ENCODE data around the gene USP53.
"Not testable (repeated sequence)": the region's sequence is repeated elsewhere in the genome, so short reads cannot be mapped to it uniquely, and the experiment has no call there.

USP53 gene

GRCh38 chr4:119279945-119280344 lies 67.4 kb downstream of the USP53 start:
- DNase-seq, result not testable (repeated sequence)

GRCh38 chr4:119281393-119281792 lies 68.9 kb downstream of the USP53 start:
- no peak for DNase-seq

DNA sequence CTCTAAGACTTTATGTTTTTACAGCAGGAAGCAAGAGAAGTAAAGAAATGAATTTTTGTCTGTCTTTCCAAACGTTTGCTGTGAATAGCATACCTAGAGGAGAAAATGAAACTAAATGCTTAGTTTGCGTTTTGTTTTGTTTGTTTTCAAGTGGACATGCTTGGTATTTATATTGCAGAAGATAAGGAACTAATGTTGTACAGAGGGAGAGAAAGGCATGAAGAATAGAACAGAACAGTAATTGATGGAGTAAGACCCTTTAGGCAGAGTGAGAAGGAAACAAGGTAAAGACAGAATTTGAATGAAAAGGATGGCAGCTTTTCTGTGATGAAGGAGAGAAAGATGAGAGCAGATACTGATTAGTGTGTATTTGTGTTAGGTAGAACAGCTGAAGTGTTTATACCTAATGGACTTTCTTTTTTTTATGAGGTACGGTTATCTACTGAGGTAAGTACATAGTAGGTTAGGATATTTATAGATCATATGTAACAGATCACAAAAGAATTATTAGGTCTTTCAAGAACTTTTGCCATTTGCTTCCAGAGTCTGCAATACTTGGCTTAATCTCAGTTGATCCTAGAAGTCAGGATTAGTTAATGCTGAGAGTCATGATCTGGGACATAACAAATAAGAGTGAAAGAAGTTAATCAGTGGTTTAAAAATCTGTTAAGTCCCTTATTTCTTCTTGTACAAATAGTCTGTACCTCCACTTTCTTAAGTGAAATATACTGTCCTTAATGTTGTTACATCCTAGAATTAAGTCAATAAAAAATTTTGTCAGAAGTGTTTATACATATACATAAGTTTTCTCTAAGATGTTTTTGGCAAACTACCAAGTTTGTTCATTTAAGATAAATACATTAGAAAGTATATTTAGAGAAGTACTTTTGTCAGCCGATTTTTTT lies 72.6 kb downstream of the USP53 start:
- peak in 1 of 5 donors; percentile 26 for DNase-seq

GRCh38 chr4:119286377-119287002 lies 74.0 kb downstream of the USP53 start:
- DNase-seq, result peak in 3 of 5 donors; percentile 10 to 39 (median 14)

DNA sequence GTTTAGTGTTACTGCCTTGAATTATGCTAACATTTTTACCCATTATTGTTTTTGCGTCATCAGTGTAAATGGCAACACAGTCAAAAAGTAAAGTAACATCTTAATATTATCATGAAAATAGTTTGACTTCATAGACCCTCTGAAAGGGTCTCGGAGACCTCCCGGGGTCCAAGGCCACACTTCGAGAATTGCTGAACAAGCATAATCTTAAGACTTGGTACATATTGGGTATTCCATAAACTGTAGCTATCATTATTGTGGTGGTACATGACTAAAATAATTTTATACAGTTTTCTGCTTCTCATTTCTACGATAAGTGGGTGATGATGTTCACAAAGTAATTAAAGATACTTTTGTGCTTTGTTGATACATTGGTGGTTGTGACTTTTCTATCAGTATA lies 76.8 kb downstream of the USP53 start:
- no peak for DNase-seq

GRCh38 chr4:119290598-119290997 lies 78.1 kb downstream of the USP53 start:
- no peak for DNase-seq

- no peak for DNase-seq
Measured at GRCh38 chr4:119296356-119296755, 83.8 kb downstream of the USP53 start.

DNA sequence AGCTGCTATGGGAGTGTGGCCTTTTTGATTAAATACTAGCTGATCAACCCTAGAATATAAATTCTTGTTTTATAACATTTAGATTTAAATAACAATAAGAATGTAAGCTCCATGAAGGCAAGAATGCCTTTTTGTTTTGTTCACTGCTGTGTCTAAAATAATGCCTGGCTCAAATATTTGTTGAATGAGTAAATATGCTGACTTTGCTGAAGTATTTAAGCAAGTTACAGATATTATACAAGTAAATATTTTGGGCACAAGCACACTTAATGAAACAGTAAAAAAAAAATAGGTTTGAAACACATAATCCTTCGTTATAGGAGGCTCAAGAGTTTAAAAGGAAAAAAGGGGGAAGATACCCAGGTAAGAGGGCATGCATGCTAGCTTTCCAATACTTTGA lies 85.3 kb downstream of the USP53 start:
- no peak for DNase-seq

DNA sequence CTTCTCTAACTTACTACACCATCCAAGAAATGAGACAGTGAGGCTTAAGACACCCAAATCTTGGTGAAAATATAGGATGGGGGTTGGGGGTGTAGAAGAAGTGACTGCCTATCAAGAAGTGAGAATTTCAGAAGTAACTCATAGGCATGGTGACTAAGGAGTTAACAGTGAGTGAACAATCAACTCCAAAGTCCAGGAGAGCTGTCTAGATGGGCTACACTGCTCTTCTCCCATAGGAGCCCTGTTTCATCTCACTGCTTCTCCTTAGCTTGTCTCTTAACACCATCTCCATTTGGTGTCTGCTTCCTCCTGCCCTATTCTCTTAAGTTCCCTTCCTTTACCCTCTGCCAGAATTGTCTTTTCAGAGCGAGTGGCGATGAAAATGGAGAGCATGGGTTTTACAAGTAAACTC lies 86.8 kb downstream of the USP53 start:
- peak in 1 of 5 donors; percentile 9 for DNase-seq

DNA sequence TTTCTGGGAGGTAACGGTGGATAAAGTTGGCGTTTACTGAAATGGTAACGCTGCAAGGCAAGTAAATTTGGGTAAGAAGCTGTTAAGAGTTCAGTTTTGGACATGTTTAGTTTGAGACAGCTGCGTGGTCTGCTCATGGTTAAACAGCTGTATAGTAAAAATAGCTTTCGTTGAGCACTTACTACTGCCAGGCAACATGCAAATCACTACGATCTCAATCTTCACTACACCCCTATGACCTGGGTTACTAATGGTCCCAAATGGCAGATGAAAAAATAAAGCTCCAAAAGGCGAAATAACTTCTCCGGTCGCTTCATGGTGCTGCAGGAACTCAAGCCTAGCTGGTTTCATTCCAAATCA lies 87.2 kb downstream of the USP53 start:
- no peak for DNase-seq

- peak; percentile 75 to 95 (median 85) for DNase-seq
Measured at GRCh38 chr4:119300101-119300978, 87.8 kb downstream of the USP53 start.

GRCh38 chr4:119302073-119302832 lies 89.7 kb downstream of the USP53 start:
- DNase-seq, result no peak

DNA sequence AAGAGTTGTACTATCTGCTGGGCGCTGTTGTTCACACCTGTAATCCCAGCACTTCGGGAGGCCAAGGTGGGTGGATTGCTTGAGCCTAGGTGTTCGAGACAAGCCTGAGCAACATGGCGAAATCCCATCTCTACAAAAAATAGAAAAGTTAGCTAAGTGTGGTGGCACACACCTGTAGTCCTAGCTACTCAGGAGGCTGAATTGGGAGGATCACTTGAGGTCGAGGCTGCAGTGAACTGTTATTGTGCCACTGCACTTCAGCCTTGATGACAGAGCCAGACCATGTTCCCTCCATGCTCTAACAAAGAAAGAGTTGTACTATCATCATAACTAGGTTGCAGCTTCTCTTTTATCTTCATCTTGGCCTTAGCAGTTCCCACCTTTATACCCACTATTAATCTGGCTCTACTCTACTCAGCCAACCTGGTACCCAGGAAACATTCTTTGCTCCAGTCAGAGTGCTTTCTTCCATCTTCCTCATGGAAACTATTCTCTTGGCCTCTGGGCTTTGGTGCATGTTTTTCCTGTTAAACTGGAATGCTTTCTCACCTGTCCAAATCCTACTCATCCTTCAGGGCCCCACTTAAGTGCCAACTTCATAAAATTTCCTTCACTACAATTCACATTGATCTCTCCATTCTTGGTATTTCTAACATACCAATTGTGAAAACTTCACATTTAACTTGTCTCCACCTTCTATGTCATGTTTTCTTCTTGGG lies 91.2 kb downstream of the USP53 start:
- no peak for DNase-seq

GRCh38 chr4:119304431-119304830 lies 91.9 kb downstream of the USP53 start:
- no peak for DNase-seq

- DNase-seq, result no peak
Measured at GRCh38 chr4:119307606-119308005, 95.1 kb downstream of the USP53 start.

- no peak for DNase-seq
Measured at GRCh38 chr4:119310826-119311225, 98.3 kb downstream of the USP53 start.

DNA sequence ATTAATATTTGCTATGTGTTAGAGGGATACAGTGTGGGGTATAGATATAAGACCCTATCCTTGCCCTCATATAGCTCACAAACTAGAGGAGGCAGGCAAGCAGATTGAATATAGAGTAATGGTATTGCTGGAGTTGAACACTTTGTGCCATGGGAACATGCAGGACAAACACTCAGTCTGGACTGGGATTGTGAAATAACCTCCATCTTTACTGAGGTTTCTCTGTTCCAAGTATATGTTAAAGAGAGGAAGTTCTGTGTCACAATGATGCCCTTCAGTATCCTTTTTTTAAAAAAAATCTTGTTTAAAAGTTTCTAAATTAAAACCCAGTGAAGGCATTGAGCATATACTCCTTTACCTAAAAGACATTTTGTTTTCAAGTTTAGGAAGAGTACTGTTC lies 100.7 kb downstream of the USP53 start:
- no peak for DNase-seq

DNA sequence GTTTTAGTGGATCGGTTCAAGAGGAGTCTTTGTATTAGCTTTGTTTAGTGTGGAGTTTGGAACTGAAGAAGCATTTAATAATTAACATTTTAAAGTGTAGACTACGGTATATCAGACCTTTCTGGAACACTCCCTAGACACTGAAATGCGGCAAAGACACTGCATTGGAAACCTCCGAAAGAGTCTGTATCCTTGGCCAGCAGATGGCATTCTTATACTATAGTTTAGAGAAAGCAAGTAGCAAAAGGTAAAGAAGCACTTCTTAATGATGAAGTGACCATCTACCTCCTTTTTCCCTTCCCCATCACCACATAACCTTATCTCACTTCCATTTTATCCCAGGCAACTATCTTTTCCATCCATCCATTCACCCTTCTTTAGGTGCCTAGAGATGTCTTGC lies 101.8 kb downstream of the USP53 start:
- peak in 2 of 5 donors; percentile 25 for DNase-seq

- no peak for DNase-seq
Measured at GRCh38 chr4:119315036-119315435, 102.5 kb downstream of the USP53 start.

DNA sequence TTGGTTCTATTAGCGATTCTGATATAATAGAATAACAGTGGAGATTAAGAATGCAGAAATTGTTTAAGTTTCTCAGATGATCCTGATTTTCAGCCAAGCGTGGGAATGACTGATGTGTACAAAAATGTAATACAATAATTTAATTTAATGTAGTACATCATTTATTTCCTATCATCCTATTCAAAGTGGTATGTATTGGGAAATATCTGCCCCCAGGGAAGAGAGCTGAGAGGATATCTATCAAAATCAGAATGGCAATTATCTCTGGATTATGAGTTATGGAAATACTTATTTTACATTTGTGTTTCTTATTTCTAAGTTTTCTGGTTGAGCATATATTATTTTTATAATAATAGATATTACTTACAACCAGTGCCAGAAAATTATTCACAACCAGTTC lies 105.5 kb downstream of the USP53 start:
- DNase-seq, result no peak

DNA sequence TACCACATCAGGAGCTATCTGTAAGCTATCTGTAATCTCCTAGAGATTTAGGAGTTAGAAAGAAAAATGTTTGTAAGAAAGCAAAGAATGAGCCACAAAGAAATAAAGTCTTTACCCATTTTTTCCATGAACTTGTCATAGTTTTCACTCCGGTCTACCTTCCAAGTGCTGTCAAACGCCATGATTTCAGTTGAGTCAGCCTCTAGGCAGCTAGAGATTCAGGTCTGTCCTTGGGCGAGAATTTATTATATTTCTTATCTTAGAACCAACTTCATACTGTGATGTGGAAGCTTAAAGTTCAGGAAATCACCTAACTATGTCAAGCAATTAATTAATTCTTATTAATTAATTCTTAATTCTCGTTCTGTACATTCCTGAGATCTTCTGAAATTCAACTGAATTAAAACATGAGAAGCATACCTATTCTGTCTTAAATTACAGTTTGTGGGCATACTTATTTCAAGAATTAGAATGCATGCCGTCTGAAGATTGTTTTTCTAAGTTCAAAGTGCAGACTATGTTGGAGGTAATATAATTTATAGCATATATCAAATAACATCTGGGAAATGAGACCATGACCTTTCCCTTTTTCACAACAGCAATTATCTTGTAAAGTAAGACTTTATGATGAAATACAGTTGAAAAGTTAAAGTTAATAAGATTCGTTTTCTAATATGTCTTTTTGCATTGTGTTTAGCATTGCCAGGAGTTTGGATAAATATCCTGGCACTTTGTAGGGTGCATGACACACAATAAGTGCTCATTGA lies 109.6 kb downstream of the USP53 start, which contains the start of gene FABP2:
Gene FABP2 (minus strand): TSS at position 218 of the 767 bp plus-strand sequence. CDS start 36 bp downstream, at position 182.
- DNase-seq, result no peak

Measured in T-helper 1 cell (primary cell).